Amniotic stem cell (primary cell): ENCODE data around the gene THAP9.

Experiments
- DNase-seq: peaks from one replicate; lab custom pipeline; 2025; lab: John Stamatoyannopoulos, UW

THAP9 gene

GRCh38 chr4:82957045-82957444 is 56.5 kb downstream of the THAP9 start:
- DNase-seq = no peak

GRCh38 chr4:82965763-82966162 is 65.2 kb downstream of the THAP9 start:
- DNase-seq = no peak

GRCh38 chr4:82968972-82969371 is 68.4 kb downstream of the THAP9 start:
- no peak for DNase-seq

- DNase-seq = no peak
Observed at GRCh38 chr4:82969414-82969813, 68.9 kb downstream of the THAP9 start.
